GM23338 (cell line): ENCODE data around the gene CDHR4. TPM values are rescaled to one million over a fixed set of nuclear protein-coding genes. Genes with fewer than 3 reads are reported as not detected.

Experiments
- ATAC-seq: fragments of 200-7000 bp; cut with Tn5 transposase; 3 replicates; pipeline ENCODE4 v1.9.1; 2020
- DNase-seq: peaks from one replicate; pipeline ENCODE4 v3.0.0-alpha.2; 2015; ENCODE audit warnings: low spot score
- H2AFZ ChIP-seq: fragments of 200-600 bp; sonication (generic); 2 replicates; pipeline ENCODE4 v1.8.0; 2016; ENCODE audit warnings: antibody characterized with exemption, mild to moderate bottlenecking, moderate library complexity
- H3F3A ChIP-seq: fragments of 200-600 bp; sonication (generic); replicated peaks from 2 replicates; pipeline ENCODE4 v1.8.0; 2017; ENCODE audit warnings: antibody characterized with exemption, mixed run types, low read depth
- H3K27ac ChIP-seq: fragments of 200-600 bp; sonication (generic); 2 replicates; pipeline ENCODE4 v1.6.1; 2016; ENCODE audit warnings: low read depth
- H3K27me3 ChIP-seq: fragments of 200-600 bp; sonication (generic); 2 replicates; pipeline ENCODE4 v1.8.0; 2016; ENCODE audit warnings: mild to moderate bottlenecking, mixed run types, moderate library complexity; ENCODE audit not compliant: insufficient read depth
- H3K36me3 ChIP-seq: fragments of 200-600 bp; sonication (generic); 2 replicates; pipeline ENCODE4 v1.8.0; 2016; ENCODE audit warnings: mild to moderate bottlenecking; ENCODE audit not compliant: insufficient read depth
- H3K4me1 ChIP-seq: fragments of 200-600 bp; sonication (generic); 2 replicates; pipeline ENCODE4 v1.8.0; 2016; ENCODE audit warnings: mild to moderate bottlenecking, moderate library complexity; ENCODE audit not compliant: insufficient read depth
- H3K4me2 ChIP-seq: fragments of 200-600 bp; sonication (generic); 2 replicates; pipeline ENCODE4 v1.7.1; 2017; ENCODE audit warnings: mixed run types
- H3K4me3 ChIP-seq: fragments of 200-600 bp; sonication (generic); 2 replicates; pipeline ENCODE4 v1.6.1; 2016; ENCODE audit warnings: mixed run types
- H3K79me2 ChIP-seq: fragments of 200-600 bp; sonication (generic); replicated peaks from 2 replicates; pipeline ENCODE4 v1.8.0; 2017; ENCODE audit warnings: mild to moderate bottlenecking; ENCODE audit not compliant: insufficient read depth
- H3K9me2 ChIP-seq: fragments of 200-600 bp; sonication (generic); 2 replicates; pipeline ENCODE4 v1.8.0; 2017; ENCODE audit not compliant: insufficient read depth
- H4K20me1 ChIP-seq: fragments of 200-600 bp; sonication (generic); replicated peaks from 2 replicates; pipeline ENCODE4 v1.8.0; 2017; ENCODE audit warnings: mild to moderate bottlenecking; ENCODE audit not compliant: insufficient read depth
- H3K27ac Mint-ChIP-seq: 2 replicates; pipeline ENCODE4 v1.8.0; 2020; ENCODE audit warnings: inconsistent platforms, mild to moderate bottlenecking, moderate library complexity, mixed read lengths
- H3K27me3 Mint-ChIP-seq: 3 replicates; pipeline ENCODE4 v1.8.0; 2022; ENCODE audit warnings: low read depth, mild to moderate bottlenecking, moderate library complexity, mixed read lengths, inconsistent platforms; ENCODE audit not compliant: insufficient read depth, poor library complexity
- H3K36me3 Mint-ChIP-seq: 3 replicates; pipeline ENCODE4 v1.8.0; 2021; ENCODE audit warnings: low read depth, mild to moderate bottlenecking, inconsistent platforms, moderate library complexity, mixed read lengths
- H3K4me1 Mint-ChIP-seq: 3 replicates; pipeline ENCODE4 v1.8.0; 2020; ENCODE audit warnings: mild to moderate bottlenecking, inconsistent platforms, mixed read lengths
- H3K4me3 Mint-ChIP-seq: 3 replicates; pipeline ENCODE4 v1.8.0; 2021; ENCODE audit warnings: moderate library complexity, mild to moderate bottlenecking, inconsistent platforms, mixed read lengths
- H3K9me3 Mint-ChIP-seq: 3 replicates; pipeline ENCODE4 v1.8.0; 2020; ENCODE audit warnings: moderate library complexity, mild to moderate bottlenecking, inconsistent platforms, mixed read lengths
- EZH2 ChIP-seq: fragments of 200-600 bp; sonication (generic); IDR thresholded peaks from one replicate; pipeline ENCODE4 v1.8.0; 2017; ENCODE audit warnings: antibody characterized with exemption, mild to moderate bottlenecking, low read depth; ENCODE audit not compliant: unreplicated experiment
- EZH2phosphoT487 ChIP-seq: fragments of 200-600 bp; sonication (generic); IDR thresholded peaks from one replicate; pipeline ENCODE4 v1.8.1; 2018; ENCODE audit warnings: antibody characterized with exemption; ENCODE audit not compliant: unreplicated experiment
- JUNB ChIP-seq: IDR thresholded peaks from one replicate; pipeline ENCODE4 v1.6.1; 2016; ENCODE audit warnings: antibody characterized with exemption; ENCODE audit not compliant: unreplicated experiment
- NANOG ChIP-seq: IDR thresholded peaks from 2 replicates; pipeline ENCODE4 v1.6.1; 2016; ENCODE audit warnings: antibody characterized with exemption, borderline replicate concordance
- POLR2AphosphoS5 ChIP-seq: IDR thresholded peaks from 2 replicates; pipeline ENCODE4 v1.6.1; 2016; ENCODE audit warnings: antibody characterized with exemption, low read depth
- STAT1 ChIP-seq: IDR thresholded peaks from one replicate; pipeline ENCODE4 v1.6.1; 2016; ENCODE audit warnings: antibody characterized with exemption; ENCODE audit not compliant: unreplicated experiment
- ZNF114 ChIP-seq: fragments of 250-450 bp; sonication (Bioruptor Pico); IDR thresholded peaks from 2 replicates; pipeline ENCODE4 v1.5.0; 2020; ENCODE audit warnings: mild to moderate bottlenecking, moderate library complexity
- polyA plus RNA-seq: library from polyadenylated mRNA; unstranded; fragments of >200 nt; fragmentation: Nextera tagmentation; extraction: Ambion mirVana; gene quantifications from 2 replicates; pipeline ENCODE4 v1.2.1, GENCODE V29; 2016
- total RNA-seq: library from RNA; depleted of rRNA; stranded (reverse); fragments of >200 nt; shearing (Covaris generic); gene quantifications from 2 replicates; pipeline ENCODE4 v1.2.3, GENCODE V29; 2014
- TF ChIP-seq, protein P1 (sequence below): IDR thresholded peaks from one replicate; pipeline ENCODE4 v1.6.1; 2018; ENCODE audit warnings: antibody characterized with exemption; ENCODE audit not compliant: unreplicated experiment
- TF ChIP-seq, protein P2 (sequence below): IDR thresholded peaks from 2 replicates; pipeline ENCODE4 v1.6.1; 2016; ENCODE audit warnings: antibody characterized with exemption
- TF ChIP-seq, protein P3 (sequence below): fragments of 250-450 bp; sonication (Bioruptor Pico); IDR thresholded peaks from 2 replicates; pipeline ENCODE4 v1.5.0; 2020; ENCODE audit warnings: mild to moderate bottlenecking, moderate library complexity

CDHR4 gene
- total and polyA plus RNA-seq, 2 experiments from 2014 or later: 0.24 to 0.26 TPM

DNA sequence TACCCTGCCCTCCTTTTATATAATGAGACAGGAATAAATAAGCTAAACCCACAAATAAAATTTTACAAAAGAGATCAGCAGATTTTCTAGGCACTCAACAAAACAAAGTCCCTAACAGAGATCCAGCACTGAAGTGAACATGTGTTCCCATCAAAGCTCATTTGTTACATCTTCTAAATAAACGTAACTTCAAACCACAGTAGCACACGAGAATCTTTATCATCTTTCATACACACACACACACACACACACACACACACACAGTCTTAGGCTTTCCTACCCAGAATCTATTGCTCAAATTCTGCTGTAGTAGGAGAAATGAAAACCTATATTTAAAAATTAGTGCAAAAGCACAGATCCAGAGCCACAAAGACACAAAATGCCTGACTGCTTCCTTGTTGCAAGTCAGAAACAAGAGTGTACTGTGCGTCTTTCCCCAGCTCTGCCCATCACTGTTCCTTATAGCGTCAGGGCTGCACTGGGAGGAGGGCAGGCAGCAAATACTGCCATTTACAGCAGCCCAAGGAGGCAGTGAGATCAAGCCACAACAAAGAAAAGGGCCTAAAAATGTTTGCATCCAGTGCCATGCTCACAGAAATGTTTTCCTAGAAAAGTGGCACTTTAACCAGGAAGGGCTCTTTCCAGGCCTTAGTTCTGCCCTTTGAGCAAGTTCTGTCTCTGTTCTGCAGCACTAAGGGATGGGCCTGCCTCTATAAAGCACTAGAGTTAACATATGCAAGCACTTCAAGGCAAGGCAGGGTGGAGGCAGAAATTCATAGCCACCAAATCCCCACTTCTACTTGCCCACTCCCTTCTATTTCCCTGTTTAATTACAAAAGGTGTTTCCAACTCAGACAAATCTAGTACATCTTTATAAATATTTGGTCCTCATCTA, 19.3 kb downstream of the CDHR4 start:
- H4K20me1 ChIP-seq: peaks cover 35% of the 10 kb centered on the region

More for the DNA sequence above, 19.3 kb downstream of the CDHR4 start:
- peaks cover 100% of the 10 kb centered on the region for H3K79me2 ChIP-seq
- no peak overlapping the region for H3K4me2 ChIP-seq
- peaks cover 21% of the 10 kb centered on the region for H3K36me3 ChIP-seq
- Mint-ChIP-seq H3K9me3 (no peaks in the 10 kb centered on the region), H3K4me3 (no peak overlapping the region), H3K27me3 (no peaks in the 10 kb centered on the region), H3K36me3 (peaks cover 35% of the 10 kb centered on the region), H3K4me1 (peaks cover 3% of the 10 kb centered on the region), H3K27ac (no peak overlapping the region)
- DNase-seq (no peak), ATAC-seq (no peak)
- 0 out of 2 replicates have a peak, but pooled peaks cover 3% of the 10 kb centered on the region for H3F3A ChIP-seq
- H3K4me1 ChIP-seq: peaks cover 5% of the 10 kb centered on the region
- H3K27me3 ChIP-seq: no peaks in the 10 kb centered on the region
- H3K4me3 ChIP-seq: no peak overlapping the region
- no peaks in the 10 kb centered on the region for H3K9me2 ChIP-seq
- TF ChIP-seq, protein P1, sequence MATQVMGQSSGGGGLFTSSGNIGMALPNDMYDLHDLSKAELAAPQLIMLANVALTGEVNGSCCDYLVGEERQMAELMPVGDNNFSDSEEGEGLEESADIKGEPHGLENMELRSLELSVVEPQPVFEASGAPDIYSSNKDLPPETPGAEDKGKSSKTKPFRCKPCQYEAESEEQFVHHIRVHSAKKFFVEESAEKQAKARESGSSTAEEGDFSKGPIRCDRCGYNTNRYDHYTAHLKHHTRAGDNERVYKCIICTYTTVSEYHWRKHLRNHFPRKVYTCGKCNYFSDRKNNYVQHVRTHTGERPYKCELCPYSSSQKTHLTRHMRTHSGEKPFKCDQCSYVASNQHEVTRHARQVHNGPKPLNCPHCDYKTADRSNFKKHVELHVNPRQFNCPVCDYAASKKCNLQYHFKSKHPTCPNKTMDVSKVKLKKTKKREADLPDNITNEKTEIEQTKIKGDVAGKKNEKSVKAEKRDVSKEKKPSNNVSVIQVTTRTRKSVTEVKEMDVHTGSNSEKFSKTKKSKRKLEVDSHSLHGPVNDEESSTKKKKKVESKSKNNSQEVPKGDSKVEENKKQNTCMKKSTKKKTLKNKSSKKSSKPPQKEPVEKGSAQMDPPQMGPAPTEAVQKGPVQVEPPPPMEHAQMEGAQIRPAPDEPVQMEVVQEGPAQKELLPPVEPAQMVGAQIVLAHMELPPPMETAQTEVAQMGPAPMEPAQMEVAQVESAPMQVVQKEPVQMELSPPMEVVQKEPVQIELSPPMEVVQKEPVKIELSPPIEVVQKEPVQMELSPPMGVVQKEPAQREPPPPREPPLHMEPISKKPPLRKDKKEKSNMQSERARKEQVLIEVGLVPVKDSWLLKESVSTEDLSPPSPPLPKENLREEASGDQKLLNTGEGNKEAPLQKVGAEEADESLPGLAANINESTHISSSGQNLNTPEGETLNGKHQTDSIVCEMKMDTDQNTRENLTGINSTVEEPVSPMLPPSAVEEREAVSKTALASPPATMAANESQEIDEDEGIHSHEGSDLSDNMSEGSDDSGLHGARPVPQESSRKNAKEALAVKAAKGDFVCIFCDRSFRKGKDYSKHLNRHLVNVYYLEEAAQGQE: no peak
- no peak for TF ChIP-seq NANOG
- TF ChIP-seq ZNF114 (CRISPR knock-in tag): no peak
- TF ChIP-seq EZH2: no peak
- TF ChIP-seq STAT1: no peak
- no peak for TF ChIP-seq POLR2AphosphoS5
- no peak for TF ChIP-seq JUNB
- TF ChIP-seq, protein P2, sequence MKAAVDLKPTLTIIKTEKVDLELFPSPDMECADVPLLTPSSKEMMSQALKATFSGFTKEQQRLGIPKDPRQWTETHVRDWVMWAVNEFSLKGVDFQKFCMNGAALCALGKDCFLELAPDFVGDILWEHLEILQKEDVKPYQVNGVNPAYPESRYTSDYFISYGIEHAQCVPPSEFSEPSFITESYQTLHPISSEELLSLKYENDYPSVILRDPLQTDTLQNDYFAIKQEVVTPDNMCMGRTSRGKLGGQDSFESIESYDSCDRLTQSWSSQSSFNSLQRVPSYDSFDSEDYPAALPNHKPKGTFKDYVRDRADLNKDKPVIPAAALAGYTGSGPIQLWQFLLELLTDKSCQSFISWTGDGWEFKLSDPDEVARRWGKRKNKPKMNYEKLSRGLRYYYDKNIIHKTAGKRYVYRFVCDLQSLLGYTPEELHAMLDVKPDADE: no peak
- no peak for TF ChIP-seq EZH2phosphoT487
- TF ChIP-seq, protein P3, sequence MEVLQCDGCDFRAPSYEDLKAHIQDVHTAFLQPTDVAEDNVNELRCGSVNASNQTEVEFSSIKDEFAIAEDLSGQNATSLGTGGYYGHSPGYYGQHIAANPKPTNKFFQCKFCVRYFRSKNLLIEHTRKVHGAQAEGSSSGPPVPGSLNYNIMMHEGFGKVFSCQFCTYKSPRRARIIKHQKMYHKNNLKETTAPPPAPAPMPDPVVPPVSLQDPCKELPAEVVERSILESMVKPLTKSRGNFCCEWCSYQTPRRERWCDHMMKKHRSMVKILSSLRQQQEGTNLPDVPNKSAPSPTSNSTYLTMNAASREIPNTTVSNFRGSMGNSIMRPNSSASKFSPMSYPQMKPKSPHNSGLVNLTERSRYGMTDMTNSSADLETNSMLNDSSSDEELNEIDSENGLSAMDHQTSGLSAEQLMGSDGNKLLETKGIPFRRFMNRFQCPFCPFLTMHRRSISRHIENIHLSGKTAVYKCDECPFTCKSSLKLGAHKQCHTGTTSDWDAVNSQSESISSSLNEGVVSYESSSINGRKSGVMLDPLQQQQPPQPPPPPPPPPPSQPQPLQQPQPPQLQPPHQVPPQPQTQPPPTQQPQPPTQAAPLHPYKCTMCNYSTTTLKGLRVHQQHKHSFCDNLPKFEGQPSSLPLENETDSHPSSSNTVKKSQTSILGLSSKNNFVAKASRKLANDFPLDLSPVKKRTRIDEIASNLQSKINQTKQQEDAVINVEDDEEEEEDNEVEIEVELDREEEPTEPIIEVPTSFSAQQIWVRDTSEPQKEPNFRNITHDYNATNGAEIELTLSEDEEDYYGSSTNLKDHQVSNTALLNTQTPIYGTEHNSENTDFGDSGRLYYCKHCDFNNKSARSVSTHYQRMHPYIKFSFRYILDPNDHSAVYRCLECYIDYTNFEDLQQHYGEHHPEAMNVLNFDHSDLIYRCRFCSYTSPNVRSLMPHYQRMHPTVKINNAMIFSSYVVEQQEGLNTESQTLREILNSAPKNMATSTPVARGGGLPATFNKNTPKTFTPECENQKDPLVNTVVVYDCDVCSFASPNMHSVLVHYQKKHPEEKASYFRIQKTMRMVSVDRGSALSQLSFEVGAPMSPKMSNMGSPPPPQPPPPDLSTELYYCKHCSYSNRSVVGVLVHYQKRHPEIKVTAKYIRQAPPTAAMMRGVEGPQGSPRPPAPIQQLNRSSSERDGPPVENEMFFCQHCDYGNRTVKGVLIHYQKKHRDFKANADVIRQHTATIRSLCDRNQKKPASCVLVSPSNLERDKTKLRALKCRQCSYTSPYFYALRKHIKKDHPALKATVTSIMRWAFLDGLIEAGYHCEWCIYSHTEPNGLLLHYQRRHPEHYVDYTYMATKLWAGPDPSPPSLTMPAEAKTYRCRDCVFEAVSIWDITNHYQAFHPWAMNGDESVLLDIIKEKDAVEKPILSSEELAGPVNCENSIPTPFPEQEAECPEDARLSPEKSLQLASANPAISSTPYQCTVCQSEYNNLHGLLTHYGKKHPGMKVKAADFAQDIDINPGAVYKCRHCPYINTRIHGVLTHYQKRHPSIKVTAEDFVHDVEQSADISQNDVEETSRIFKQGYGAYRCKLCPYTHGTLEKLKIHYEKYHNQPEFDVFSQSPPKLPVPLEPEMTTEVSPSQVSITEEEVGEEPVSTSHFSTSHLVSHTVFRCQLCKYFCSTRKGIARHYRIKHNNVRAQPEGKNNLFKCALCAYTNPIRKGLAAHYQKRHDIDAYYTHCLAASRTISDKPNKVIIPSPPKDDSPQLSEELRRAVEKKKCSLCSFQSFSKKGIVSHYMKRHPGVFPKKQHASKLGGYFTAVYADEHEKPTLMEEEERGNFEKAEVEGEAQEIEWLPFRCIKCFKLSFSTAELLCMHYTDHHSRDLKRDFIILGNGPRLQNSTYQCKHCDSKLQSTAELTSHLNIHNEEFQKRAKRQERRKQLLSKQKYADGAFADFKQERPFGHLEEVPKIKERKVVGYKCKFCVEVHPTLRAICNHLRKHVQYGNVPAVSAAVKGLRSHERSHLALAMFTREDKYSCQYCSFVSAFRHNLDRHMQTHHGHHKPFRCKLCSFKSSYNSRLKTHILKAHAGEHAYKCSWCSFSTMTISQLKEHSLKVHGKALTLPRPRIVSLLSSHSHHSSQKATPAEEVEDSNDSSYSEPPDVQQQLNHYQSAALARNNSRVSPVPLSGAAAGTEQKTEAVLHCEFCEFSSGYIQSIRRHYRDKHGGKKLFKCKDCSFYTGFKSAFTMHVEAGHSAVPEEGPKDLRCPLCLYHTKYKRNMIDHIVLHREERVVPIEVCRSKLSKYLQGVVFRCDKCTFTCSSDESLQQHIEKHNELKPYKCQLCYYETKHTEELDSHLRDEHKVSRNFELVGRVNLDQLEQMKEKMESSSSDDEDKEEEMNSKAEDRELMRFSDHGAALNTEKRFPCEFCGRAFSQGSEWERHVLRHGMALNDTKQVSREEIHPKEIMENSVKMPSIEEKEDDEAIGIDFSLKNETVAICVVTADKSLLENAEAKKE (CRISPR knock-in tag): no peak
- 0 out of 2 replicates have a peak overlapping the region, but pooled peaks have one; percentile 84 for H3K27ac ChIP-seq
- no peak overlapping the region for H2AFZ ChIP-seq
